Measurements from ENCODE around the gene CERS1.
"Not testable (repeated sequence)": the region's sequence is repeated elsewhere in the genome, so short reads cannot be mapped to it uniquely, and the experiment has no call there.

Gene CERS1

GRCh38 chr19:18908917-18909619 lies 13.1 kb upstream of the CERS1 start:
- TF ChIP-seq, protein P1, sequence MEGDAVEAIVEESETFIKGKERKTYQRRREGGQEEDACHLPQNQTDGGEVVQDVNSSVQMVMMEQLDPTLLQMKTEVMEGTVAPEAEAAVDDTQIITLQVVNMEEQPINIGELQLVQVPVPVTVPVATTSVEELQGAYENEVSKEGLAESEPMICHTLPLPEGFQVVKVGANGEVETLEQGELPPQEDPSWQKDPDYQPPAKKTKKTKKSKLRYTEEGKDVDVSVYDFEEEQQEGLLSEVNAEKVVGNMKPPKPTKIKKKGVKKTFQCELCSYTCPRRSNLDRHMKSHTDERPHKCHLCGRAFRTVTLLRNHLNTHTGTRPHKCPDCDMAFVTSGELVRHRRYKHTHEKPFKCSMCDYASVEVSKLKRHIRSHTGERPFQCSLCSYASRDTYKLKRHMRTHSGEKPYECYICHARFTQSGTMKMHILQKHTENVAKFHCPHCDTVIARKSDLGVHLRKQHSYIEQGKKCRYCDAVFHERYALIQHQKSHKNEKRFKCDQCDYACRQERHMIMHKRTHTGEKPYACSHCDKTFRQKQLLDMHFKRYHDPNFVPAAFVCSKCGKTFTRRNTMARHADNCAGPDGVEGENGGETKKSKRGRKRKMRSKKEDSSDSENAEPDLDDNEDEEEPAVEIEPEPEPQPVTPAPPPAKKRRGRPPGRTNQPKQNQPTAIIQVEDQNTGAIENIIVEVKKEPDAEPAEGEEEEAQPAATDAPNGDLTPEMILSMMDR (IDR thresholded peaks at IDR 0.05; ENCODE audit: insufficient read depth, missing control alignments) = no peak
- no peak for FAIRE-seq
- DNase-seq (ENCODE audit: insufficient read length, low spot score) = no peak

DNA sequence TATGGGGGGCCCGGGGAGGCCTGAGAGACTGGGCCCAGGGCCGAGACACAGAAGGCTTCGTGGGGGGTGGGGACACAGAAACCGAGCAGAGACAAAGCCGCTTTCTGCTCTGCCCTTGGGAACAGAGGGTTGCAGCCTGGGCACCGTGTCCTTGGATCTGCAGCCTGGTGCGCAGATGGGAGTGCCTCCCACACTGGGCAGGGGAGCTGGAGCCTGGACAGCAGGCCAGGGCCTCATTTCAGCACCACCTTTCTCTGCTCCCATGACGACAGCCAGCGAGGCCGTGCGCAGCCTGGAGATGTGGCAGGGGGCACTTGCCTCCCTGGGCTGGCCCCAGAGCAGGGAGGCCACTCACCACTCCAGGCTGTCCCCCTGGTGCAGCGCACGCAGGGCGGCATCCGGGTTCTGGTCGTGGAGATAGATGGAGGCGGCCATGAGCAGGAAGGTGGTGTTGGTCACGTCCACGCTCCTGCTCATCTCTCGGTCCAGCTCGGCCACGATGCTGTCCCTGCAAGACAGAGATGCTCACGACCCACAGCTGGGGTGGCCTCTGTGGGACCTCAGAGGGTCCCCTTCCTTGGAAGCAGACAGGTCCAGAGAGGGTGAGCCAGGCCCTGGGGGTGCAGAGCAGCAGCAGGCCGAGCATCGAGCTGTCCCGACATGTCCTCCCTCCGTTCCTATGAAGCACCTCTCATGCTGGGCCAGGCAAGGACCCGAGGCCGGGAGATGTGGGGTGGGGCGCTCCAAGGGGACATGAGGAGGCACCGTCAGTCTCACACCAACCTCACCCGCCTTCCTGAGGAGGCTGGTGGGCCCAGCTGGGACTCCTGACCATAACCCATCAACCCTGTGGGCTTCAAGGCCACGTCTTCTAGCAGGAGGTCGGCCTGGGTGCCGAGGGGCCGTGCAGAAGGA lies 10.9 kb upstream of the CERS1 start:
- FAIRE-seq (no peak), DNase-seq (ENCODE audit: insufficient read length, low spot score) (no peak)
- TF ChIP-seq, protein P1 (IDR thresholded peaks at IDR 0.05; ENCODE audit: insufficient read depth, missing control alignments) = no peak

- DNase-seq (ENCODE audit: insufficient read length, low spot score) (no peak), FAIRE-seq (no peak)
- TF ChIP-seq, protein P1 (IDR thresholded peaks at IDR 0.05; ENCODE audit: insufficient read depth, missing control alignments) = no peak
Measured at GRCh38 chr19:18905513-18906236, 9.7 kb upstream of the CERS1 start.

DNA sequence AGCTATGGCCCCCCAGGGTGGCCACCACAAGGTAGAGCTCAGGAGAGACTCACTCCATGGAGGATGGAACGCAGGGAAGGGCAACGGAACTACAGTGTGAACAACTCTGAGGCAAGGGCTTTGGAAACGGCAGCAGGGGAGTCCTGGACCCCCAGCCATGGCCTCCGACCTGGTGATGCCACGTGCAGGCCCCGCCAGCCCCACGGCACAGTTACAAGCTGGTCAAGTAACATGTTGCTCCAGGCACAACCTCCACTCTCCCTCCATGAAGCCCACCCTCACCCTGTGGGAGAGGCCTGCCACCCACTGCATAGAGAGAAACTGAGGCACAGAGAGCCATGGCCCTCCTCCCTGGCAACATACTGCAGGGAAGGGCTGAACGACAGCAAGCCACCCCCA lies 9.1 kb upstream of the CERS1 start:
- no peak for DNase-seq (ENCODE audit: insufficient read length, low spot score)
- TF ChIP-seq, protein P1 (IDR thresholded peaks at IDR 0.05; ENCODE audit: insufficient read depth, missing control alignments) = no peak
- FAIRE-seq = no peak

DNA sequence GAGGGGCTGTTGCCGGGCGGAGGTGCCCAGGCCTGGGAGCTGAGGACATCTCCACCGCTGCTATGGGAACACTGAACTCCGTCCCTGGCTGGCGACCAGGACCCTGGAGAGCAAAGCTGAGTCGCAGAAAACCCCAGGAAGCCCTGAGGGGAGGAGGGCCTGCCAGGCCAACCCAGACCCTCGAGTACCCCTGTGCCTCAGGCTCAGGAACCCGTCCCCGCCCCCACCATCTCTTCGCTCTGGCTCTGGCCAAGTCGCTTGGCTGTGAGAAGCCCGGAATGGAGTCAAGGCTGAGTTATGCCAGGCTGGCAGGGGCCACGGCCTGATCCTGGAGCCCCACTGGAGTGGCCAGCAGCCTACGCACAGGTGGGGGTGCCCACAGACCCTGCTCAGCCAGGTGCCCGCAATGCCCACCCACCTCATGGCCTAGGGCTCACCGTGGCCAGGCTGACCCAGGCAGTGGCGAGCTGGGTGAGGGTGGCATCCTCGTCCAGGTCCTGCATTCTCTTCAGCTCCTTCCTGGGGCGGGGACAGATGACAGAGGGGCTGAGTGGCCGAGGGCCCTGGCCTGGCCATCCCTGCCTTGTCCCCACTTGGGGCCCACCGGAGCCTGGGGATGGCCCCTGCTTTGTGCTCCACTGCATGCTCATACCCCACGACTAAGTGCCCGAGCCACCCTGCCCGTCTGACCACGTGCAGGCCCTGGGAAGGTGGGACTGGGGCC lies 8.5 kb upstream of the CERS1 start:
- no peak for FAIRE-seq
- TF ChIP-seq, protein P1 (IDR thresholded peaks at IDR 0.05; ENCODE audit: insufficient read depth, missing control alignments) = no peak
- DNase-seq (ENCODE audit: insufficient read length, low spot score) = no peak

DNA sequence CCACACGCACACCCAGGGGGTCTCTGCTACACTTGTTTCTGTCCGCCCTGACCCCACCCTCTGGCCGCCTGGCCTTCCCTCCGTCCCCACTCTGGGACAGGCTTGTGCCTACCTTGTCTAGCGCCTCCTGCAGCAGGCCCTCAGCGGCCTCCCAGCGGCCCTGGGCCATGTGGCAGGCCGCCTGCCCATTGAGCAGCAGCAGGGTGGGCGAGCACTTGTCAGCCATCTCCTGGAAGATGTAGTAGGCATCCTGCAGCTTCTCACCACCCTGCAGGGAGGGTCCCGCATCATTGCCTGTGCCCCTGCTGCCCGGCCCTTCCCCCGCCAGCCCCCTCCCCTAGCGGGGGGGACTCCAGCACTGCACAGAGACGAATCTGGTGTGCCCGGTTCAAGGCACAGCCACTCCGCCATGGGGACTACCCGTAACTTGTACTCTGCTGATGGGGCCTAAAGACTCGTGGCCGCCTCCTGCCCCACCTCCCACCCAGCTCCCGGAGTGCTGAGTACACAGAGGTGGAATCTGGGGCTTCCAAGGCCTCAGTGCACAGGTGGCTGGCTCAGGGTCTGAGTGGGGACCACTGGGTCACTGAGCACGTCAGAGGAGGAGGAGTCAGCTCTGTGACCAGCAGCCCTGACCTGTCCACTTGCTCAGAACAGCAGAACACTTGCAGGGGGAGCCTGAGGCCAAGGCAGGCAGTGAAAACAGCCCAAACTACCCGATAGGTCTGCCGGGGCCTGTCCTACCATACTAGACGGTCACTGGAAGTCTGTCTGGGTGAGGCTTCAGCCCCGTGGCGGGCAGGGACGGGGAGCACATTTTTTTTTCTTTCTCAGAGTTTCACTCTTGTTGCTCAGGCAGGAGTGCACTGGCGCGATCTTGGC lies 7.4 kb upstream of the CERS1 start:
- TF ChIP-seq, protein P1 (IDR thresholded peaks at IDR 0.05; ENCODE audit: insufficient read depth, missing control alignments) = no peak
- no peak for DNase-seq (ENCODE audit: insufficient read length, low spot score)
- FAIRE-seq = no peak

- DNase-seq (ENCODE audit: insufficient read length, low spot score); FAIRE-seq: not testable (repeated sequence)
Measured at GRCh38 chr19:18902519-18902918, 6.6 kb upstream of the CERS1 start.
